NK-92 (cell line): ENCODE data around the gene TBX4.

Experiments used
- DNase-seq: peaks from one replicate; lab custom pipeline; 2025; ENCODE audit not compliant: unreplicated experiment; lab: John Stamatoyannopoulos, UW

The TBX4 gene

DNA sequence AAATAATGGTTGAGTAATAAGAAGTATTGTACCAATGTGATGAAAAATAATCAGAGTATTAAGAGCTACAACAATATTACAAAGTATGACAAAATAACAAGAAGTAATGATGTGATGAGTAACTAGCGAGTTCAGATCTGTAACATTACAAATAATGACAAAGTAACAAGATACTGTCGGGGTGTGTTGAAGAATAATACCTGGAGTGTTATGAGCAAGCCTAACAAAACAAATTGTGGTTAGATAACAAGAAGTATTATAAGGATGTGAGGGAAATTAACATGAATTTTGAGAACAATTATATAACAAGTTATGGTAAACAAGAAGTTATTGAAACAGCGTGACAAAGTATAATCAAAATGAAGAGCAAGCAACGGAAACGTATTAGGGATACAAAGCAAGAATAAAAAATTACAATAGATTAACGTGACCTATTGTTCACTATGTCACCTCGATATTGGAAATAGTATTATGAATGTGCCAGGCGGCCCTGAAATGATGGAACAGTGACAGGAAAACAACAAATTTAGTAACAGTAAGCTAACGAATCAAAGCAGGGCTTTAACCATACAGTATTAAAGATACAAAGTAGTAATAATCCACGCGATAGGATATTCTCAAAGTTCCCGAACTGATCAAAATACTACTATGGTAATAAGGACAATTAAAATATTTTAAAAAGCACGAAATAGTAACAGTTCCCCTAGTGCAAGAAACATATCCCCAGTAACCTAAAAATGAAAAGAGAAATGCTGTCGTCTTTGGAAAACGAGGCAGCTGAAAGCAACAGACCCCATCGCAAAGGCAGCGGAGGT, 1.6 kb downstream of the TBX4 start:
- no peak for DNase-seq

DNA sequence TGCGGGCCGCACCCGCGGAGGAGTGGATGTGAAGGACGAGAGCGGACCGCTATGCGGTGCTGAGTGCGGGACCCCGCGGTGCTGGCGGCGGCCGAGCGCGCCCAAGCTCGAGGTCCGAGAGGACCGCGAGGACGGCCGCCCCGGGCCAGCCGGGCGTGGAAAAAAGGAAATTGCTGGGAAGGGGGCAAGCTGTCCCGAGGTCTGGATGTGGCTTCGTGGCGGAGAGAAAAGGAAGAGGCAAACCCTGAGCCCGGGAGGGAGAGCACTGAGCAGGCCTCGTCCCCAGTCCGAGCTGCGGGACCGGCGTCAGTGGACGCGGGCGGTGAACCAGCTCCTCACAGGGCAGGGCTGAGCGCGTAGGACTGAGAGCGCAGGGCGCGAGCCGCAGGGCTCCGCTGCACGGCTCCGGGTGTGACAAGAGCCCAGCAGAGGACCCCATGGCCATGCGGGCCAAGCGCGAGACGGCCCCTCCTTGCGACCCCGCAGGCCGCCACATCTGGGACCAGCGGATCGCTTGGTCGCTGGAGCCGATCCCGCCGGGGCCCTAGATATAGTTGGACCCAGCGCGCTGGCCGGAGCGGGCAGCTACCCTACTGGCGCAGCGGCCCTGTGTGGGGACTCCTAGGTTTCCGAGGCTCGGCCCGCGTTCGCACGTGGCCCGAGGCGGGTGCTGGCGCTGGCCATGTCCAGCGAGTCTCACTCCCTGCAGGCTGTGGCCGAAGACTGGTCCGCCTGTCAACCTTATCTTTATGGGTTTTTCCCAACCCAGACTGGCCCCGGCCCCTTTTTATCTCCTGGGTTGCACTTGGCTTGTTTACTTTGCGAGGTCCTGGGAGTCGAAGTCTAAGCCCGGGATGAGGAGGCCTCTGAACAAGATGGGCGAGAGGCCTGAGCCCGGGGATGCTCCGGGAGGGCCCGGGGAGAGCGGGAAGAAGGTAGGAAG, 2.4 kb downstream of the TBX4 start:
- DNase-seq = no peak

DNA sequence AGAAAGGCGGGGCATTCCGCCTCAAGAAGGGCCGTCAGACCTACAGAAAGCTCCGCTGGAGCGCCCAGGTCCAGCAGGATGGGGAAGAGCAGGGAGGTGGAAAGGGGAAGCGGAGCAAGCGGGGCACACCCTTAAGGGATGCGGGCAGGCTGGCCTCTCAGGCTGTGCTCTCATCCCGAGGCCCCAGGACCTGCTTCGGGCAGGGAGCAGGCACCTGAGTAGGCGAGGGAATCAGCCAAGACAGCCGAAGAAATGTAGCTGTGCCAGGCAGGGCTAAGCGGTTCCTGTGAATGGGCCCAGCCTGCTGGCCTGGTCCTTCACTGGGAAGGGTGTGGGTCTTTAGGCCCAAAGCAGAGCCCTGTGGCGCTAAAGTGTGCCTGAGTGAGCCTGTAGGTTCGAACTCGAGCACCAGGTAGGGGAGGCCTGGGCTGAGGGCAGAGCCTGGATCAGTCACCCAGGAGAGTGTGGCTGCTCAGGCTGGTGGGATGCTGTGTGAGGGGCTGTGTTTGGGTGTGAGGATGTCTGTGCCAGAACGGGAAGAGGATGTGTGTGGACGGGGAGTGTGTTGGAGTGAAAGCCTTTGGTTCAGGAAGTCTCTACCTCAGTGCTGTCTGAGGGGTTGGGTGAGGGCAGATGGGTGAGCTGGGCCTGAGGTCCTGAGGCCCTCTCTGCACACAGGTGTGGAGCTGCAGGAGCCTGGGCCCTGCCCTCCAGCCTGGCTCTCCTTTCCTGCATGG, 3.3 kb downstream of the TBX4 start:
- no peak for DNase-seq

DNA sequence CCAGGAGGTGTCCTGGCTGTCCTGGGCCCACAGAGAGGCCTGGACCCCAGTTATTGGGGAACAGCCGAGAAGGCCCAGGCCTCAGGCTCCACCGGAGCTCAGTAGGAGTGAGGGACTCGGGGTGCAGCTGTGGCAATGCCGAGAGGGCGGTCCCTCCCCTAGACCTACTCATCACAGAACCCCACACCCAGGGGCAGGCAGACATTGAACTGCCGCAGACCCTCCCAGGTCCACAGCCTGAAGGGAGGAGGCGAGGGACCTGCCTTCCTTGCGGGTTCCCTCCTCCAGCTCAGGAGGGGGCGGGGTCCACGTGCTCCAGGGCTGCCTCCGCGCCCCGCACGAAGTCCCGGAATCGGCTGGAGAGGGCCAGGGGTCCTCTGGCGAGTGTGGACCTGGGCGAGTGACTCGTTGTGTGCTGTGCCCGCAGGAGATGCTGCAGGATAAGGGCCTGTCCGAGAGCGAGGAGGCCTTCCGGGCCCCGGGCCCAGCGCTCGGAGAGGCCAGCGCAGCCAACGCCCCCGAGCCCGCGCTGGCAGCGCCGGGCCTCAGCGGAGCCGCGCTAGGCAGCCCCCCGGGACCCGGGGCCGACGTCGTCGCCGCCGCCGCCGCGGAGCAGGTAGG, 3.9 kb downstream of the TBX4 start:
- DNase-seq = no peak

DNA sequence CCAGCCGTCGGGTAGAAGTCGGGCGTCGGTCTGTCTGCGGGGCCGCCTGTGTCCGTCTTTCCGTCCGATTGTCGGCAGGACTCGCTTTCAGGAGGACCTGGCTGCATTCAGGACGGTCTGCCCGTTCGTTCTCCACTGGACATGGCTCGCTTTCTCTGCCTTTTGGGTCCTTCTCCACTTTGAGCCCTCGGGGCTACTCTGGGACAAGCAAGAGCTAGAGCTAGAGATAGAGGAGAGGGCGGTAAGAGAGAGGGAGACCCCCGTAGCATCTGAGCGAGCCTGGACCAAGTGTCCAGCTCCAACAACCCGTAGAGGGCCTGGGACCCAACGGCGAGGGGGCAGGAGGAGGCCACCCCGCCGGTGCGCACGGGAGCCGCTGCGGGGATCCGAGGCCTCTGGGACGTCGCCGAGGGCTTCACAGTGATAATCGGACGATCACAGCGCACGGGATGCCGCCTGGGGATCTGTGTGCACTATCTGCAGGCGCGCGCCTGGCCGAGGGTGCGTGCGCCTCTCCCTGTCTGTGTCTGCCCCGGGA, 4.5 kb downstream of the TBX4 start:
- DNase-seq = no peak

DNA sequence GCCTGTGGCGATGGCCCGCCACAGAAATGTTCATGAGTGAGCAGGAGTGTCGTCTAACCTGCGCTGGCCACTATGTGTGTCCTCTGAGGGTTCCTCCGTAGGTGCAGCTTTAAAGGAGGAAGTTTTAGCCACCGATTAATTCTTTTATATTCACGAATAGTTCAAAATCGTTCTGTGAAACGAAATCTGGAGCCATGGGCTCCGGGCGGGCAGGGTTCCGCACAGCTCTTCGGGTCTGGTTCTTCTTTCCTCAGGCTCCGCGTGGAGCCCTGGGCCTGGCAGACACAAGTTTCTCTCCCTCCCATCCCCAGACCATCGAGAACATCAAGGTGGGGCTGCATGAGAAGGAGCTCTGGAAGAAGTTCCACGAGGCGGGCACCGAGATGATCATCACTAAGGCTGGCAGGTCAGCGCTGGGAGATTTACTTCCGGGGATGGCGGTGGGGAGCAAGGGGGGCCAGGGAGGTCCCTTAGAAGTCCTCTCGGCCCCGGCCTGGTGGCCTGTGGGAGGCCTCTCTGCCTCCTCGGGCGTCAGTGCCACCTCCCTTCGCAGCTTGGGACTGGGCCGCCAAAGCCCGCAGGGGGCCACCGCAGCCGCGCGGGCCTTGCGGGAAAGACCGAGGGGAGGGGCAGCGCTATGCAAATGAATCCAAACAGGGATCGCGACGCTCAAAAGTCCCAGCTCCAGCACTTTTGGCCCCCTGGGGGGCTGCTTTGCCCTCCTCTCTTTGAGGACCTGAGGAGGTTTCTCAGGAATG, 5.2 kb downstream of the TBX4 start:
- DNase-seq = no peak

DNA sequence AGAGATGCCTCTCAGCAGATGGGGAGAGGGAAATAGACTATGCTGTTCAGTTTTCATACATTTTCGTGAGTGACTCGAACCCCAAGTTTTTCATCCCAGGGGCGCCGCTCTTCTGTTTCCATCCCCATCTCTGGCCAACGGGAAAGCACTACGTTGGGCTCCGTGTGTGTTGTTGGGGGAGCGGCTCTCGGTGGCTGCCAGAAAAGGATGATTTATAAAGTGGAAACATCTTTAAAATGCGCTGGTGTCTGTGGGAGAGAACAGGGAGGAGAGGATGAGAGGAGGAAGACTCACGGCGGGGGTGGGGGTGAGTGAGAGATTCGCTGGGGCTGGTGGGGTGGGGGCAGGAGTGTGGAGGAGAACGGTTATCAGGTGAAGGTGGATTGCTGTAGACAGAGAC, 5.8 kb downstream of the TBX4 start:
- DNase-seq = no peak

DNA sequence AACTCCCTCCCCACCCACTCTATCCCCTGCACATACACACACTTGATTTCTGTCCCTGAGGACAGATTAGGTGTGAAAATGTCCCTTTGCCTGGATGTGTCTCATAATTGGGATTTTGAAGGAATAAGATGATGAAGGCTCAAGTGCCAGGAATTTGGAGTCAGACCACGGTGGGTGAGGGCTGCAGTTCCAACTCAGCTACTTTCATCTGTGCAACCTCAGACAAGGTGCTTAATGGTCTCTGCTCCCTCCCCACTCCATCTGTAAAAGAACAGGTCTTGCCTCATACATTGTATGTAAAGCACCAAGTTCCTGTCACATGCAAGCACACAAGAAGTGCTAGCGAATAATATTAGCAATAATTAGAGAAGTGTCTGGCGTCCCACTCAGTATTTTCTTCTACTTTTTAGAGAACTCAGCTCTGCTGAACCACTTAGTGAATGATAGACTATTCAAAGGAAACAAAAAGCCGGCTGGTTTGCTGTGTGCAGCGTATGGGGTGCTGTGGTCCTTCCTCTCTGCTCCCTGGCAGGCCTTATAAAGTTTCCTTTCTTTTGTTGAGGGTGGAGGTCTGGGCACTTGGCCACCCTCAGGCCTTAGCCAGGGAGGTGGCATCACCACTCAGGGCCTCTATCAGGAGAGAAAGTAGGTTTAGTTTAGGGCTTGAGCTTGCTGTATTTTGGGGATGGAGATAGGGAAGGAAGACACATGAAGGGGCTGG, 6.4 kb downstream of the TBX4 start:
- DNase-seq = no peak

DNA sequence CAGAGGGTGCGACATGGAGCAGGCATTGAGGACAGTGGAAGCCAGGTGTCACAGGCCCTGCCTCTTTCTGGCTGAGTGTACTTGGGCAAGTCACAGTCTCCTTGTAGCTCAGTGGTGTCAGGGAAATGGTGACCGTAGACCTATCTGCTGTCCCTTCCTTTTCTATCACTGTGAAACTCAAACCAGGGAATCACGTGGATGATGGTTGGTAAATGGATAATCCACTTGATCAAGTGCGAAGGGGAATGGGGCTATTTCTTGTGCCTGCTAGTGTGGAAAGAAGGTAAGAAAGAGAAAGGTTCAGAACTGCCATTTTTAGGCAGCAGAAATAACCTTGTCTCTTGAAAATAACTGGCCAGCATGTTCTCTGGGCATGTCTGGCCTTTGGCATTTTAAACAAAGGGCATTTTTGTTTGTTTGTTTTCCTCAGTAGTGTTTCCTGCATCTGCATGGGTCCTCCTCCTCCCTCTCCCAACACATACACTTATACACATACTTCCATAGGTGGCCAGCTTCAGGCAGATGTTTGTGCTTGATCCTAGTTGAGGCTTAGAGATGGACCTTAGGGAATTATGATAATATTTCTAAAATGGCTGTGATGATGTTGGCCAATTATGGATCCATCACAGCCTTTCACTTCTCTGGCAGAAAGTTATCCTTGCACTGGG, 7.1 kb downstream of the TBX4 start:
- DNase-seq = no peak

DNA sequence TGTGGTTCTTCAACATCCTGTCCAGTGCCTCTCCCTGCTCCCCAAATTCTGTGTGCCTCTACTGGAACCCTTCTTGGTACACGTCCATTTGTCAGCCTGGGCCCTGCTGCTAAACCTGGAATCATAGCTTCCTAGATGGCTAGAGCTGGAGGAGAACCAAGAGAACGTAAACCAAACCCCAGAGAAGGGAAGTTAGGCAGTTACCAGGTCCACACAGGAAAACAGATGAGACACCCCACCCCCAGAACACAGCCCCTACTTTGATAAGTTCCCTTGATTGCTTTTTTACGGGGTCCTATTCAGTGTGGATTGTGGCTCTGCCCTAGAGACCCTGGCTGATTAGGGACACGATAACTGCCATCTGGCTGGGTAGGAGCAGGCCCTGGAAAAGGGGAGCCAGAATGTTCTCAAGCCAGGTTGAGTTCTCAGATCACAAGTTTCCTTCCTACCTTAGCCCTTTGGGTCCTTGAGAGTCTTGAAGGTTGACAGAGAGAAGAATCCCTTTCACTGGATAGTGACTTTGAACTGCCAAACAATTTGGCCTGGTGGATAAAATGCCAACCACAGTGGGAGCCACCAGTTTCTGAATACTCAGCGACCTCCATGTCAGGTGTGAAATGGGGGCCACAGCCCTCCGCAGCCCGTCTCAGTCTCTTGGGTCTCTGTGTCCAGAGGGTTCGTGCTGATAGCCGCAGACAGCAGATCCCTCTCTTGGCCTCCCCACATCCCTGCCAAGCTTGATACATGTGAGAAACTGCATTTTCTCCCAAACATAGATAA, 7.9 kb downstream of the TBX4 start:
- DNase-seq = no peak

DNA sequence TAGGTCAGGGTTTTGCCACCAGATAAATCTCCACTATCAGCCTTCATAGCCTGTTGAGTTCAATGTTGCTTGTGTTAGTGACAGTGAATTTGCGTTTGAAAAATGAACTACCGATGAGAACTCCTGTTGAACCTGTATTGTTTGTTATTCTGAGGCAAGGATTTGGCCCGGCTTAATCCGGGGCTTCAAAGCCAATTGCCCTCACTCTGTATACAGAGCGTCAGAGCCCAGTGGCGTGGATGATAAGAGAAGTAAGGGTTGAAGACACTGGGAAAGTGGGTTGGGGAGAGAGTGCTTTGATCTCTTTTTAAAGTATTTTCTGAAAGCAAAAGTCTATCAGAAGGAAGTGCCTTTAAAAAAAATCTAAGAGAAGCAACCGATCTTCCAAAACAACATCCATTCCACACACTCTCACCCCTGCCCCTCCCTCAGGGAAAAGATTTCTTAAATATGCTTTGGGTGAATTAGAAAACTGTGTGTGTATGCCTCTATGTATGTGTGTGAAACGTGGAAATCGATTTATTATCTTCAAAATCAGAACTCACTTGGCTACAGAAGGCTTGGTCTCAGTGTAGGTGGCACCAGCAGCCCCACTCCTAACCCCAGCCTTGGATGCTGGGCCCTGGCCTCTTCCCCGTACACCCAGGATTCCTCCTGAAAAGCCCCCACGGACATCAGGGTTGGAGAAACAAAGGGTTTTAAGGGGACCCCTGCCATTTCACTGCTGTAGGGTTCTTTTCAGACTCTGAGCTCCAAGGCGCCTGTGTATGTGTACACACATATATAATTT, 8.8 kb downstream of the TBX4 start:
- DNase-seq = no peak

DNA sequence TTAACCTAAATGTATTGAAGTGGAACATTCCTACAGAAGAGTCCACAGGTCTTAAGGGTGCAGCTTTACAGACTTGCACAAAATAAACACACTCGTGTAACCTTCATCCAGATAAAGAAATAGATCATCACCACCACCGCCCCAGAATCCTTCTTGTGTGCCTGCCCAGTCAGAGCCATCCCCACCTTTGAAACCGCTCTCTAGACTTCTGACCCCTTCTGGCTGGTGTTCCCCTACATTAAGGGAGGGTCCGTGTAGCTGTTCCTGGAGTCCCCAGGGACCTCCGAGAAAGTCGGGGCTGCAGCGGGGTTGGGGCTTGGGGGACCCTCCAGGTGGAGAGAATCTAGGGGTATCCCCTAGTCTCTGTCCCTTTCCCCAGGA, 9.4 kb downstream of the TBX4 start:
- DNase-seq = no peak

DNA sequence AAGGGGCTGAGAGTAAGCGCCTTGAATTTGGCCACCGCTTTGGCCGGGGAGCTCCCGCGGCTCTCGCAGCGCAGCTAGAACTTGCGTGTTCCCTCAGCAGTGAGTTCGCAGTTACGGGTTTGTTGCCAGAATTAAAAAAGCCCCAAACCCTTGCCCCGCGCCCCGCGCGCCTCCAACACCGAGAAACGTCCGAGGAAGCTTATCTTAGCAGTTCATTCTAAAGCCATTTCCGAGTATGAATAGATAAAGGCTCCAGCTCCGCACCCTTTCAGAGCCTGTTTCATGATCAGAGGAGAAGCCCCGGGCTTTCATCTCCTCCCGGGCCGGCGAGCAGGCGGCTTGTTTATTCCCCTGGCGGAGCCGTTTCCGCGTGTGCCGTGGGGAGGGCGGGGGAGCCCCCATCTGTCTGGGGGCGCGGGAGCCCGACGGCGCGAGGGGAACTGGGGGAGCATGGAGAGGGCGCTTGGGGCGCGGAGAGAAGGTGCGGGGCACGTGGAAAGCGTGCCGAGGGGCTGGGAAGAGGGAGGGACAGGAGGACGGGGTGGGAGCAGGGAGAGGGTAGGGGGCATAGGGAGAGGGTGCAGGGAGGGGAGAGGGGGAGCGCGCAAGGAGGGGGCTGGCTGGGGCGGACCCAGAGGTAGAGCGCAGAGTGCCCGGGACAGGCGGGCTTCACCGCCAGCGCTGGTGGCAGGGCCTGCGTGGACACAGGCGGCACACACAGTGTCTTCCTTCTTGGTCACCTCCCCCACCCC, 9.9 kb downstream of the TBX4 start:
- DNase-seq = no peak

DNA sequence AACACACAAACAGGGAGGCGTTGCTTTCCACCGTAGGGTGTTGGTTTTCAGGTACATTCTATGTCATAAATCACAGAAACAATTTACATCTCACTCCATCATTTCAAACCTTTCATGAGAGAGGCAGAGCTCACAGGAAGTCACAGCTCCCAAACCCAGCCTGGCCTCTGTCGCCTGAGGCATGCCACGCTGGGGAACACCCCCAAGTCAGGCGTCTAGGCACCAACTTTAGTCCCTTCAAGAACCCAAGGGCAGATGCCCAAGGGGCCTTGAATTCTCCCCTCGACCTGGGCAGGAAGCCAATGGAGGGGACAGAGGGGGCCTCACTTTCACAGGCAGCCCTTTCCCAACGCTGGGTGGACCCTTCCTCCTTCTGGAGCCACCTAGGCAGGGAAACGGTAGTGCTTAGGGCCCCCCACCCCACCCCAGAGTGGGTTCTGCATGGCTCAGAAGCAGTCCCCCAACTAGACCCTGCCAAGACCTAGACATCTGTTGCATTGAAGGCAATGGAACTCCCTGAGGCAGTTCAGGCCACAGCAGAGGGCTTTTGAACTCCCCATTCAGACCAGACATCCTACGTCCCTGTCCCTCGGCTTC, 10.6 kb downstream of the TBX4 start:
- no peak for DNase-seq

DNA sequence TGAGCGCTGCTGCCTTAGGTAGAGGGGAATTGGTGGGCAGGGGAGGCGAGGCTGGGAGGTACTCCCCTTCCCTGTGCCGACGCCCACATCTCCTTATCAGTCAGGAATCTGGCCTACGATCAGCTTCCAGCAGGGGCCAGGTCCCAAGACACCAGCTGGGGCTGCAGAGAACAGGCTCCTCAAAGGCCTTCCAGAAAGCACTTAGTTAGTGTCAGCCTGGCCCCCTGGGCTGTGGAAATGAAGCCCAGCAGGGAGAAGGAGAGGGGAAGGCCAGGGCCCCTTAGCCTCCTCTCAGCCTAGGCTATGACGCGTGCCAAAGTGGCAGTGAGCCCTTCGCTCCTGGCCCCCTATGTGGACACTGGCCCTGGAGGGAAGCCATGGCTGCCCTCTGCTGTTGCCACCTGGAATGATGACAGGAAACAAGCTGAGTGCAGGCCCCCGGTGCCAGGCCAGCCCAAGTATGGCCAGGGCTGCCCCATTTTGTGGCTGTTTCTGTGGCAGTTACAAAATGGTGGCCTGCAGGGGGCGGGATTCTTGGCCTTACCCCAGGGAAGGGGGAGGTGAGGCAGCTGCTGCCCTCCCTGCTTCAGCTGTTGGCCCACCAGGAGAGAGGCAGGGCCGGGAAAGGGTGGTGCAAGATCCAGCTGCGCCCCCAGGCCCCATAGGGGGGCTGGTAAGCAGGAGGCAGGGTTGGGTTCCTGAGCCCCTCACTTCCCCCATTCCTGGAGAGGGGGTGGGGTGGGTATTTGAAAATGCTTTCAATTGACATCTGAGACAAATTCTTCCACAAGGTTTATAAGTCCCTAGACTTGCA, 11.3 kb downstream of the TBX4 start:
- DNase-seq = no peak
